ENCODE measurements around the gene NDUFA12.

Gene NDUFA12

DNA sequence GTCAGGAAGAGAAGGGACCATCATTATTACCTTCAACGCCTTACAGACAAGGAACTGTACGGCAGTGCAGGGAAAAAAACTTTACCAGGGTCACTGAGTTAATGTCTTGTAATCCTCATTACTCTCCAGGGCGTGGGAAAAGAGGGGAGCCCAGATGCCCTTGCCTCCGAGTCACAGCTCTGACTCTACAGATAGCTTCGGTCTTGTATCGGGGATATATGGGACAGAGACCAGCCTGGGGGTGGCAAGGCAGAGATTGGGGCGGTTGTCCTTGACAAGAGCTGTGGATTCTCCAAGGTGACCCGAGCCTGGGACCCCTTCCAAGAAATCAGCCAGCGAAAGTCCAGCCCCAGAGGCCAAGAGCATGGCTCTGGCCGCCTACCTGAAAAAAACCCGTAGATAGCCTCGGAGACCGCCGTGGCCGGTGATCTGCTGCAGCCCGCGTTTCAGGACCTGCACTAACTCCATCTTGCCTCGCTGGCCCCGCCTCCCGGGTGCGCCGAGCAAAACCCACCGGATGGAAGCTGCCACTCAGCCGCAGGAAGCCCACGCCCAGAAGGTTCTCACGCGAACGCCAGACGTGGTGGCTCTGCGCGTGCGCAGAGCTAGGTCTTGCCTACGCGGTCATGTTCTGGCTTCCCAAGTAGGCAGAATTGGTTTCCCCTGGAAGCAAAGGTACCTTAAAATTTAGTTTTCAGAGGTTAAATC is at the start of gene NDUFA12:
Gene NDUFA12 (minus strand): TSS at position 485 of the 708 bp plus-strand sequence. CDS start 17 bp downstream, at position 468.
- peak within 1 kb of the TSS; percentile 90 for H3K9ac ChIP-seq (ENCODE audit: low read length)
- H3K27me3 ChIP-seq (replicated peaks; ENCODE audit: control insufficient read depth, insufficient read depth, low read length) = no peaks in the 10 kb centered on the region
- peaks cover 10% of the 10 kb centered on the region for H3K4me1 ChIP-seq (ENCODE audit: control insufficient read depth, insufficient read depth, low read length)
- H3K4me3 ChIP-seq (ENCODE audit: low read length) = peak within 1 kb of the TSS; percentile 89
- H3K9me3 ChIP-seq (ENCODE audit: control insufficient read depth, low read length) = peaks cover 4% of the 10 kb centered on the region
- peak; percentile 99 for DNase-seq (ENCODE audit: low read depth)
- H3K36me3 ChIP-seq (ENCODE audit: control insufficient read depth, insufficient read depth, low read length, severe bottlenecking) = peaks cover 15% of the 10 kb centered on the region

DNA sequence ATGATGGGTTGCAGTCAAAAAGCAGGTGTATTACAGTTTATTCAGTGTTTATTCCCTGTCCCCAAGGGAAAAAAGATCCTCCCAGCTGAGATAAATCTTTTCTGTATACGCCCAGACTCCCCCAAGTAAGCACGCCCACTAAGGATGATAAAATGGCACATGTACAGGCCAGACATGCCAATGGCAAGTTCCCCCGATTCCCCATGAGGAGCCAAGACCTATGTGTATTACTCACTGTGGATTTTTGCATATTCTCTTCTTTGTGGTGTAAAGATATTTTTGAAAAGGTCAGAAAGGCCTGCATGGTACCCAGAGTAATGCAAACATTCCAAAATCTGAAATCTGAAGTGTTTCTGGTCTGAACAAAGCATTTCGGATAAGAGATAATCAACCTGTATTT is 47.7 kb upstream of the NDUFA12 start:
- Histone ChIP-seq H3K4me3 (ENCODE audit: low read length) (no peak overlapping the region), H3K36me3 (ENCODE audit: control insufficient read depth, insufficient read depth, low read length, severe bottlenecking) (peaks cover 59% of the 10 kb centered on the region), H3K9ac (ENCODE audit: low read length) (no peak overlapping the region), H3K9me3 (ENCODE audit: control insufficient read depth, low read length) (no peaks in the 10 kb centered on the region), H3K27me3 (replicated peaks; ENCODE audit: control insufficient read depth, insufficient read depth, low read length) (no peaks in the 10 kb centered on the region), H3K4me1 (ENCODE audit: control insufficient read depth, insufficient read depth, low read length) (peaks cover 2% of the 10 kb centered on the region)
- DNase-seq (ENCODE audit: low read depth) = no peak

DNA sequence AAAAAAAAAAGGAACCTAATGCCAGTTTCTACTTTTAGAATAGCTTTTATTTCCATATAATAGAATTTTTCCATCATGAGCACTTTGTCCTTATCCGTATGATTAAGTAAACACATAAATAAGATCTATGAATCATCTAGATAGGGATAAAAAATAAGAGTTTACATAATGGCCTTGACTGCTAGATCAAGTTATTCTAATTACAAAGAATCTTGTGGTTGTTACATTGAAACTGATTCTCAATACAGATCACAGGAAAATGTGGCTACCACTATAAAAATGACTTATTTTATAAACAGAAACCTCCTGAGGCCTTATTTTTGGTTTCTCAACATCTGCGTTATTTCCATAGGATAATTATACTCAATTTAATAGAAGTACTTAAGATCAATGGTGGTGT is 34.4 kb upstream of the NDUFA12 start:
- H3K4me1 ChIP-seq (ENCODE audit: control insufficient read depth, insufficient read depth, low read length) = no peaks in the 10 kb centered on the region
- H3K9ac ChIP-seq (ENCODE audit: low read length) = no peak overlapping the region
- no peak overlapping the region for H3K4me3 ChIP-seq (ENCODE audit: low read length)
- H3K36me3 ChIP-seq (ENCODE audit: control insufficient read depth, insufficient read depth, low read length, severe bottlenecking) = peaks cover 66% of the 10 kb centered on the region
- no peaks in the 10 kb centered on the region for H3K27me3 ChIP-seq (replicated peaks; ENCODE audit: control insufficient read depth, insufficient read depth, low read length)
- peak; percentile 3 for DNase-seq (ENCODE audit: low read depth)
- no peaks in the 10 kb centered on the region for H3K9me3 ChIP-seq (ENCODE audit: control insufficient read depth, low read length)

DNA sequence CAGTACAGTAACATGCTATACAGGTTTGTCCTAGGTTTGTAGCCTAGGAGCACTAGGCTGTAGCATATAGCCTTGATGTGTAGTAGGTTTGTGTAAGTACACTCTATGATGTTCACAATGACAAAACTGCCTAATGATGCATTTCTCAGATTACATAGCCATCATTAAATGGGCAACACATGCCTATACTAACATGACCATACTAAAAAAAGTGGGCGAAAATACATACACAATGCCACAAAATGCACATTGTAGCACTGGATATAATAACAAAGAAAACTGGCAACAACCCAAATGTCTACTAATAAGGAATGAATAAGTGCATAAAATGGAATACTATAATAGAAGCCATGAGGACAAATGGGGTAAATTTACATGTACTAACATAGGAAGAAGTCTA is 31.3 kb upstream of the NDUFA12 start:
- Histone ChIP-seq H3K36me3 (ENCODE audit: control insufficient read depth, insufficient read depth, low read length, severe bottlenecking) (peaks cover 69% of the 10 kb centered on the region), H3K4me3 (ENCODE audit: low read length) (no peak overlapping the region), H3K9ac (ENCODE audit: low read length) (no peak overlapping the region), H3K27me3 (replicated peaks; ENCODE audit: control insufficient read depth, insufficient read depth, low read length) (no peaks in the 10 kb centered on the region), H3K9me3 (ENCODE audit: control insufficient read depth, low read length) (no peaks in the 10 kb centered on the region), H3K4me1 (ENCODE audit: control insufficient read depth, insufficient read depth, low read length) (no peaks in the 10 kb centered on the region)
- DNase-seq (ENCODE audit: low read depth) = no peak

DNA sequence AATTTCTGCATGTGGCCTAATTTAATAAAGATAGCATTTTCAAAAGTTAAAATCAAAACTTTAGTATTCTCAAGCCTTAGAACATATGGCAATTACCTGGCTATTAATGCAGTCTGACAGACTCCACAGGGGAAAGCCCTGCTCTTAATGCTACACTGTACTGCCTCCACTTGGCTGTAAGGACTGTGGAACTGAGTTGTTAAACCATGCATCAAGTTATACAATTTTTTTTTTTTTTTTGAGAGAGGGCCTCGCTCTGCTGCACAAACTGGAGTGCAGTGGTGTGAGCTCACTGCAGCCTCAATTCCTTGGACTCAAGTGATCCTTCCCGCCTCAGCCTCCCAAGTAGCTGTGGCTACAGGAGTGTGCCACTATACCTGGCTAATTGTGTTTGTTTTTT is 19.0 kb upstream of the NDUFA12 start:
- no peak for DNase-seq (ENCODE audit: low read depth)
- Histone ChIP-seq H3K9ac (ENCODE audit: low read length) (no peak overlapping the region), H3K9me3 (ENCODE audit: control insufficient read depth, low read length) (no peaks in the 10 kb centered on the region), H3K4me1 (ENCODE audit: control insufficient read depth, insufficient read depth, low read length) (no peaks in the 10 kb centered on the region), H3K27me3 (replicated peaks; ENCODE audit: control insufficient read depth, insufficient read depth, low read length) (no peaks in the 10 kb centered on the region), H3K36me3 (ENCODE audit: control insufficient read depth, insufficient read depth, low read length, severe bottlenecking) (peaks cover 38% of the 10 kb centered on the region), H3K4me3 (ENCODE audit: low read length) (no peak overlapping the region)

DNA sequence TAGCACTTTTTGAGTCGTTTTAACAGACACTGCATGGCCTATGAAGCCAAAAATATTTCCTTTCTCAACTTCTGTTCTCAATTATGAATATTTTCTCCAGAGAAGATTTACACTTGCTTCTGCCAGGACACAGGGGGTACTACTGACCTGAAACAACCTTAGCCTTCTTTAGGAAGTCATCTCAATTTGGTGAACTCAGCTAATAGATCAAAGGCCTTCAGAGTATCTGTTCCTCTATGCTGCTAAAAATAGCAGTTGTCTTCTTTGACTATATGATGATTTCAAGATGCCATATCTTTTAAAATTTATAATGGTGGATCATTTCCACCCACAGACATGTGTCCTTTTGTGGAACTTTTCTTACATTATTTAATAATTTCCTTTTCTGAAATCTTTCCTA is 14.0 kb upstream of the NDUFA12 start:
- H3K27me3 ChIP-seq (replicated peaks; ENCODE audit: control insufficient read depth, insufficient read depth, low read length) = no peaks in the 10 kb centered on the region
- DNase-seq (ENCODE audit: low read depth) = no peak
- peaks cover 10% of the 10 kb centered on the region for H3K36me3 ChIP-seq (ENCODE audit: control insufficient read depth, insufficient read depth, low read length, severe bottlenecking)
- H3K4me1 ChIP-seq (ENCODE audit: control insufficient read depth, insufficient read depth, low read length) = no peaks in the 10 kb centered on the region
- H3K9me3 ChIP-seq (ENCODE audit: control insufficient read depth, low read length) = no peaks in the 10 kb centered on the region
- no peak overlapping the region for H3K4me3 ChIP-seq (ENCODE audit: low read length)
- no peak overlapping the region for H3K9ac ChIP-seq (ENCODE audit: low read length)

DNA sequence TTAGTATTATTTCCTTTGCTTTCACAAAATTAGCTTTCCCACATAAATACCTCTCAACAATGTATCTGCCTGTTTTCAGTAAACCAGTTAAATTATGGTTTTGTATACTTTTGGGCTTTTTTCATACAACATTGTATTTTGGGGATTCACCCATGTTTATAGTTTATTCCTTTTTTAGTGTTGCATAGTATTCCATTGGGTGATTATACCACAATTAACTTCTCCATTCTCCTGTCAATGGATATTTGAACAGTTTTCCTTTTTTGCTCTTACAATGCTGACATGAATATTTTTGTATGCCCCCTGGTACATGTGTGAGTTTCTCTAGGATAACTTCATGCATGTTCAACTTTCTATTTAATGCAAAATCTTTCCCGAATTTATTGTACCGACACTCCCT is 12.6 kb upstream of the NDUFA12 start:
- Histone ChIP-seq H3K36me3 (ENCODE audit: control insufficient read depth, insufficient read depth, low read length, severe bottlenecking) (no peaks in the 10 kb centered on the region), H3K9ac (ENCODE audit: low read length) (no peak overlapping the region), H3K4me1 (ENCODE audit: control insufficient read depth, insufficient read depth, low read length) (no peaks in the 10 kb centered on the region), H3K9me3 (ENCODE audit: control insufficient read depth, low read length) (no peaks in the 10 kb centered on the region), H3K4me3 (ENCODE audit: low read length) (no peak overlapping the region), H3K27me3 (replicated peaks; ENCODE audit: control insufficient read depth, insufficient read depth, low read length) (no peaks in the 10 kb centered on the region)
- no peak for DNase-seq (ENCODE audit: low read depth)

DNA sequence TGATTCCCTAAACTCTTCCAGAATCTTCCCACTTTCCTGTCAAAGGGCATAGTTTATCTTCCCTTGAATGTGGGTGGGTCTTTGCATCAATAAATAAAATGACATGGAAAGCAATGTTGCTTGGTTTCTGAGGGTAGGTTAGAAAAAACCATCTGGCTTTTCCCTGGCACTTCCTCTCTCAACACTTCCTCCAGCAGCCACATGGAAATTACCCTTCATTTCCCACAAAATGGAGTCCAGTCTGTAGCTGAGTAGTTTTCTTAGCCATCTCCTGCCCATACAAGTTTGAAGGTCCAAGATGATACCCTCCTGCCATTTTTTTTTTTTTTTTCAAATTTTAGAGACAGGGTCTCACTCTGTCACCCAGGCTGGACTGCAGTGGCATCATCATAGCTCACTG is 11.1 kb upstream of the NDUFA12 start:
- no peaks in the 10 kb centered on the region for H3K9me3 ChIP-seq (ENCODE audit: control insufficient read depth, low read length)
- no peaks in the 10 kb centered on the region for H3K4me1 ChIP-seq (ENCODE audit: control insufficient read depth, insufficient read depth, low read length)
- H3K36me3 ChIP-seq (ENCODE audit: control insufficient read depth, insufficient read depth, low read length, severe bottlenecking) = no peaks in the 10 kb centered on the region
- H3K9ac ChIP-seq (ENCODE audit: low read length) = no peak overlapping the region
- no peak overlapping the region for H3K4me3 ChIP-seq (ENCODE audit: low read length)
- no peaks in the 10 kb centered on the region for H3K27me3 ChIP-seq (replicated peaks; ENCODE audit: control insufficient read depth, insufficient read depth, low read length)
- DNase-seq (ENCODE audit: low read depth) = no peak

DNA sequence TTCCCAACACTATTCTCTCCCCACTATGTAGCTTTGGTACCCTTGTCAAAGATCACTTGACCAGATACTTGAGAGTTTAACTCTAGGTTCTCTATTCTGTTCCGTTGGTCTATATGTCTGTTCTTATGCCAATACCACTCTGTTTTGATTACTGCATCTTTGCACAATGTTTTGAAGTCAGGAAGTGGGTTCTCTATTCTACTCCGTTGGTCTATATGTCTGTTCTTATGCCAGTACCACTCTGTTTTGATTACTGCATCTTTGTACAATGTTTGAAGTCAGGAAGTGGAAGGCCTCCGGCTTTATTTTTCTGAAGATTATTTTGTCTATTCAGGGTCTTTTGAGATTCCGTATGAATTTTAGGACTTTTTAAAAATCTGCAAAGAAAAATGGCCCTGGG is 2.7 kb upstream of the NDUFA12 start:
- Histone ChIP-seq H3K4me3 (ENCODE audit: low read length) (no peak overlapping the region), H3K27me3 (replicated peaks; ENCODE audit: control insufficient read depth, insufficient read depth, low read length) (no peaks in the 10 kb centered on the region), H3K9ac (ENCODE audit: low read length) (no peak overlapping the region), H3K4me1 (ENCODE audit: control insufficient read depth, insufficient read depth, low read length) (peaks cover 10% of the 10 kb centered on the region), H3K9me3 (ENCODE audit: control insufficient read depth, low read length) (peaks cover 4% of the 10 kb centered on the region), H3K36me3 (ENCODE audit: control insufficient read depth, insufficient read depth, low read length, severe bottlenecking) (no peaks in the 10 kb centered on the region)
- no peak for DNase-seq (ENCODE audit: low read depth)

DNA sequence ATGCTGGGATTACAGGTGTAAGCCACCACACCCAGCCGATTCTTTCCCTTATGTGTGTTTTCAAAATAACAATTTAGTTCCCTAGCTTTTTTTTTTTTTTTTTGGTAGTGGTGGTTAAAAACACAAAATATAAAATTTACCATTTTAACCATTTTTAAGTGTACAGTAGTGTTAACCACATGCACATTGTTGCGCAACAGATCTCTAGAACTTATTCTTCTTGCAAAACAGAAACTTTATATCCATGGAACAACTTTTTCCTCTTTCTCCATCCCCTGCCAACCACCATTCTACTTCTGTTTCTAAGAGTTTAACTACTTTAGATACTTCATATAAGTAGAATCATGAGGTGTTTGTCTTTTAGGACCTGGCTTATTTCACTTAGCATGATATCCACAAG is 1.1 kb upstream of the NDUFA12 start:
- H3K36me3 ChIP-seq (ENCODE audit: control insufficient read depth, insufficient read depth, low read length, severe bottlenecking) = peaks cover 13% of the 10 kb centered on the region
- H3K9ac ChIP-seq (ENCODE audit: low read length) = no peak overlapping the region
- peaks cover 4% of the 10 kb centered on the region for H3K9me3 ChIP-seq (ENCODE audit: control insufficient read depth, low read length)
- no peaks in the 10 kb centered on the region for H3K27me3 ChIP-seq (replicated peaks; ENCODE audit: control insufficient read depth, insufficient read depth, low read length)
- peaks cover 10% of the 10 kb centered on the region for H3K4me1 ChIP-seq (ENCODE audit: control insufficient read depth, insufficient read depth, low read length)
- H3K4me3 ChIP-seq (ENCODE audit: low read length) = no peak overlapping the region
- DNase-seq (ENCODE audit: low read depth) = peak; percentile 82

DNA sequence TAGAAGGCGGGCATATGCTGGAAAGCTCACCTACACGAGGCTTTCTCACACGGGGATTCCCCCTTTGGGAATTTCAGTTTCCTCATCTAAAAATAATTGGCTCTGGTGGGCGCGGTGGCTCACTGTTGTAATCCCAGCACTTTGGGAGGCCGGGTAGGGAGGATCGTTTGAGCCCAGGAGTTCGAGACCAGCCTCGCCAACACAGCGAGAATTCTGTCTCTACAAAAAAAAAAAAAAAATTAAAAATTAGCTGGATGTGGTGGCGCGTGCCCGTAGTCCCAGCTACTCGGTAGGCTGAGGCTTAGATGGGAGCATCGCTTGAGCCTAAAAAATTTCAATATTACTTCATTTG is 400 bp upstream of the NDUFA12 start:
- peak overlapping the region; percentile 89 for H3K4me3 ChIP-seq (ENCODE audit: low read length)
- H3K27me3 ChIP-seq (replicated peaks; ENCODE audit: control insufficient read depth, insufficient read depth, low read length) = no peaks in the 10 kb centered on the region
- peaks cover 15% of the 10 kb centered on the region for H3K36me3 ChIP-seq (ENCODE audit: control insufficient read depth, insufficient read depth, low read length, severe bottlenecking)
- H3K9me3 ChIP-seq (ENCODE audit: control insufficient read depth, low read length) = peaks cover 4% of the 10 kb centered on the region
- H3K4me1 ChIP-seq (ENCODE audit: control insufficient read depth, insufficient read depth, low read length) = peaks cover 10% of the 10 kb centered on the region
- H3K9ac ChIP-seq (ENCODE audit: low read length) = peak overlapping the region; percentile 90
- no peak for DNase-seq (ENCODE audit: low read depth)

DNA sequence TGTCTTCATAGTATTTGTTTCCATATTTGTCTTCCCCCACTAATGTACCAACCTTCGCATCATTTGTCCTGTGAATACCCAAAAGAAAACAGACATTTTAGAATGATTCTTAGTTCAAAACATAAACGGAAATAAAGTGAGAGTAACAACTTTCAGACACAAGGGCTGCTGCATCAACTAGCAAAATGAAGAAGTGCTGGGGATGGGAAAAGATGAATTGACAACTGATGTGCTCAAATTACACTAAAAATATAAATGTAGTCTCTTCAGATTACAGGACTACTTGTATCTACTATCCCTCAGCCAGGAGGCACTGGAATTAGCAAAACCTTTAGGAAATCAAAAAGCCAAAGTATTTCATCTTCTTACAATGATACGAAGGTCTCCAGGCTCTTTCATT is 743 bp downstream of the NDUFA12 start:
- Histone ChIP-seq H3K9me3 (ENCODE audit: control insufficient read depth, low read length) (peaks cover 1% of the 10 kb centered on the region), H3K36me3 (ENCODE audit: control insufficient read depth, insufficient read depth, low read length, severe bottlenecking) (peaks cover 15% of the 10 kb centered on the region), H3K27me3 (replicated peaks; ENCODE audit: control insufficient read depth, insufficient read depth, low read length) (no peaks in the 10 kb centered on the region), H3K4me1 (ENCODE audit: control insufficient read depth, insufficient read depth, low read length) (peaks cover 10% of the 10 kb centered on the region), H3K4me3 (ENCODE audit: low read length) (peak overlapping the region; percentile 89), H3K9ac (ENCODE audit: low read length) (peak overlapping the region; percentile 90)
- DNase-seq (ENCODE audit: low read depth) = no peak
